Glutamatergic neuron (in vitro differentiated cells): ENCODE results near the gene USB1. TPM values are rescaled to one million over a fixed set of nuclear protein-coding genes. Genes with fewer than 3 reads are reported as not detected.

Experiments used
- DNase-seq: peaks from one replicate; pipeline ENCODE4 v3.0.0; 2022
- H3K27ac Mint-ChIP-seq: one replicate; pipeline ENCODE4 v1.8.0; 2020; ENCODE audit warnings: mild to moderate bottlenecking, mixed read lengths, inconsistent platforms; ENCODE audit not compliant: unreplicated experiment
- H3K27me3 Mint-ChIP-seq: one replicate; pipeline ENCODE4 v1.8.0; 2020; ENCODE audit warnings: mild to moderate bottlenecking, moderate library complexity, mixed read lengths, inconsistent platforms; ENCODE audit not compliant: unreplicated experiment
- H3K36me3 Mint-ChIP-seq: one replicate; pipeline ENCODE4 v1.8.0; 2020; ENCODE audit warnings: mild to moderate bottlenecking, mixed read lengths, inconsistent platforms; ENCODE audit not compliant: unreplicated experiment
- H3K4me1 Mint-ChIP-seq: one replicate; pipeline ENCODE4 v1.8.0; 2020; ENCODE audit warnings: mild to moderate bottlenecking, low read depth, mixed read lengths, inconsistent platforms; ENCODE audit not compliant: unreplicated experiment
- H3K4me3 Mint-ChIP-seq: one replicate; pipeline ENCODE4 v1.8.0; 2020; ENCODE audit warnings: mild to moderate bottlenecking, mixed read lengths, inconsistent platforms; ENCODE audit not compliant: unreplicated experiment
- H3K9me3 Mint-ChIP-seq: one replicate; pipeline ENCODE4 v1.8.0; 2020; ENCODE audit warnings: mild to moderate bottlenecking, moderate library complexity, mixed read lengths, inconsistent platforms; ENCODE audit not compliant: unreplicated experiment
- total RNA-seq: library from RNA; stranded (reverse); fragmentation: NEBNext Ultra II Directional; extraction: Animal tissue kit (Norgen Biotek cat#: 25700); gene quantifications from one replicate; pipeline ENCODE4 v1.2.1, GENCODE V29; 2021; ENCODE audit not compliant: unreplicated experiment
- TF ChIP-seq, protein P1 (sequence below): fragments of 200-600 bp; sonication (generic); IDR thresholded peaks from one replicate; pipeline ENCODE4 v1.5.0; 2021; ENCODE audit not compliant: partially characterized antibody, unreplicated experiment

Gene USB1
- total RNA-seq, 1 donor from 2014 or later = 107 TPM

DNA sequence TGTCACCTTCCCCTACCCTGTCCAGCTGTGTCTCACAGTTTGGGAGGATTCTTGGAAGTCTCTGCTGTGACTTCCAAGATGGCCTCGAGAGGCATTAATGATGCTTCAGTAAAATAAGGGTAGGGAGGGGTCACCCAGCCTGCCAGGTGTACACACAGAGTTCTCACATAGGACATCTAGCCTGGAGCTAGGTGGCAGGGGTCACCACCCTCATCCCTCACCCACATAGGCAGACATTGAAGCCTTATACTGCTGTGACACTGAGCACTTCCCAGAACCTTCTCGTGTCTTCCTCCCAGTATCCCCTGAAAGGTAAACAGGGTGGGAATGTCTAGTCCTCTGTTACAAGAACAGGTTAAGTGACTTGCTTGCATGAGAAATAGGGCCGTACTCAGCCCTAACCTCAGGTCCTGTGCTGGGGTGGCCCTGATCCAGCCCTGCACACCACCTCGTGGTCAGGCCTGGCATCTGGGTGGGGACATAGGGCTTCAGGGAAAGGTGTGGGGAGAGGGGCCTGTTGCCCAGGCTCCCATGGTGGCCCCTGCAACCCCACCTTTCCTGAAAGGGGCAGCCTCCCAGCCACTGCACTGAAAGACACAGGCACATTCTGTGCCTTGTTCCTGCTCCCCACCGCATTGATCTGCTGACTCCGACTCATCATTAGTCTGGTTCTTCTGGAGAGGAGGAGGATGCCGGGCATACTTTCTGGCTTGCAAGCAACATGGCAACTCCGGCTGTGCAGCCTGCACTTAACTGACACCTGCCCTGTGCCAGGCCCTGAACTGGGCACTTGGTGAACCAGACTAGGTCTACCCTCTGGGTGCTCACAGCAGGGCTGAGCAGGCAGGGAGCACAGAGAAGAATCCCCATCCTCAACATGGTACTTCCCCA lies 20.7 kb downstream of the USB1 start:
- peak; percentile 10 for DNase-seq
- Mint-ChIP-seq H3K36me3 (no peaks in the 10 kb centered on the region), H3K27ac (peak overlapping the region; percentile 84)

DNA sequence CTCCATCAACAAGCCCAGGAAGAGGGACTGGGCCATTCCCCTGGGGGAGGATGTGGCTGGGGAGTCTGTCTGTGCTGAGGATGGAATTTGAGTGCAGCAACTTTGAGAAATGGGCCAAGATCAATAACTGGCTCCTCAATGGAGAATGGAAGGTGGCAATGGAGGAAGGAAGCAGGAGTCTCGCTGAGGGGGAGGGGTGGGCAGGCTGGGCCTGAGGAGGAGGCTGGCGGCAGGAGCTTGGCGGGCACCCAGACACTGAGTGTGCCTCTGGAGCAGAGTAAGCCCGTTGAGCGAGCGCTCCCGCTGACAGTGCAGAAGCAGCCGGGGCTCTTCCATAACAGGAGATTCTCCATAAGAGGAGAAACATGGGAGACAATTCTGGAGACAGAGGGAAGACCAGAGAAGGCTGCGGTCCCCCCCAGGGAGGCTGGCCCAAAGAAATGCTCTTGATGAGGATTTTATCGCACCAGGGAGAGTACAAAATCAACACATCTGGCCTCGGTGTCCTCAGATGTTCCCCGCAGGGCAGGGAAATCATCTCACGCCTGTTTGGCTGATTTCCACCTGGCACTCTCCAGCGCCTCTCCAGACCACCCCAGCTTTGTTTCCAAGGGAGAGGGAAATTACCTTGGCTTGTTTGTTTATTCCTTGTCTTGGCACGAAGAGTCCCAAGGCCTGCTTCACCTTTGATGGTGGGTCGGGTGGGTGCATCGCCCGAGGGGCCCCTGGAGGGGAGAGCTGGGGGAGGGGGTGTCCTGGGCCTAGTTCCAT lies 21.6 kb downstream of the USB1 start:
- no peaks in the 10 kb centered on the region for H3K36me3 Mint-ChIP-seq
- peaks cover 33% of the 10 kb centered on the region for H3K4me1 Mint-ChIP-seq
- TF ChIP-seq, protein P1, sequence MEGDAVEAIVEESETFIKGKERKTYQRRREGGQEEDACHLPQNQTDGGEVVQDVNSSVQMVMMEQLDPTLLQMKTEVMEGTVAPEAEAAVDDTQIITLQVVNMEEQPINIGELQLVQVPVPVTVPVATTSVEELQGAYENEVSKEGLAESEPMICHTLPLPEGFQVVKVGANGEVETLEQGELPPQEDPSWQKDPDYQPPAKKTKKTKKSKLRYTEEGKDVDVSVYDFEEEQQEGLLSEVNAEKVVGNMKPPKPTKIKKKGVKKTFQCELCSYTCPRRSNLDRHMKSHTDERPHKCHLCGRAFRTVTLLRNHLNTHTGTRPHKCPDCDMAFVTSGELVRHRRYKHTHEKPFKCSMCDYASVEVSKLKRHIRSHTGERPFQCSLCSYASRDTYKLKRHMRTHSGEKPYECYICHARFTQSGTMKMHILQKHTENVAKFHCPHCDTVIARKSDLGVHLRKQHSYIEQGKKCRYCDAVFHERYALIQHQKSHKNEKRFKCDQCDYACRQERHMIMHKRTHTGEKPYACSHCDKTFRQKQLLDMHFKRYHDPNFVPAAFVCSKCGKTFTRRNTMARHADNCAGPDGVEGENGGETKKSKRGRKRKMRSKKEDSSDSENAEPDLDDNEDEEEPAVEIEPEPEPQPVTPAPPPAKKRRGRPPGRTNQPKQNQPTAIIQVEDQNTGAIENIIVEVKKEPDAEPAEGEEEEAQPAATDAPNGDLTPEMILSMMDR = no peak
- H3K9me3 Mint-ChIP-seq = peaks cover 14% of the 10 kb centered on the region
- no peak overlapping the region for H3K27ac Mint-ChIP-seq
- H3K27me3 Mint-ChIP-seq = peaks cover 4% of the 10 kb centered on the region
- peak; percentile 27 for DNase-seq
- H3K4me3 Mint-ChIP-seq = peak overlapping the region; percentile 47

More for the DNA sequence above, 20.7 kb downstream of the USB1 start:
- H3K4me1 Mint-ChIP-seq = peaks cover 33% of the 10 kb centered on the region
- peaks cover 4% of the 10 kb centered on the region for H3K27me3 Mint-ChIP-seq
- TF ChIP-seq, protein P1 = no peak
- no peak overlapping the region for H3K4me3 Mint-ChIP-seq
- peaks cover 14% of the 10 kb centered on the region for H3K9me3 Mint-ChIP-seq

DNA sequence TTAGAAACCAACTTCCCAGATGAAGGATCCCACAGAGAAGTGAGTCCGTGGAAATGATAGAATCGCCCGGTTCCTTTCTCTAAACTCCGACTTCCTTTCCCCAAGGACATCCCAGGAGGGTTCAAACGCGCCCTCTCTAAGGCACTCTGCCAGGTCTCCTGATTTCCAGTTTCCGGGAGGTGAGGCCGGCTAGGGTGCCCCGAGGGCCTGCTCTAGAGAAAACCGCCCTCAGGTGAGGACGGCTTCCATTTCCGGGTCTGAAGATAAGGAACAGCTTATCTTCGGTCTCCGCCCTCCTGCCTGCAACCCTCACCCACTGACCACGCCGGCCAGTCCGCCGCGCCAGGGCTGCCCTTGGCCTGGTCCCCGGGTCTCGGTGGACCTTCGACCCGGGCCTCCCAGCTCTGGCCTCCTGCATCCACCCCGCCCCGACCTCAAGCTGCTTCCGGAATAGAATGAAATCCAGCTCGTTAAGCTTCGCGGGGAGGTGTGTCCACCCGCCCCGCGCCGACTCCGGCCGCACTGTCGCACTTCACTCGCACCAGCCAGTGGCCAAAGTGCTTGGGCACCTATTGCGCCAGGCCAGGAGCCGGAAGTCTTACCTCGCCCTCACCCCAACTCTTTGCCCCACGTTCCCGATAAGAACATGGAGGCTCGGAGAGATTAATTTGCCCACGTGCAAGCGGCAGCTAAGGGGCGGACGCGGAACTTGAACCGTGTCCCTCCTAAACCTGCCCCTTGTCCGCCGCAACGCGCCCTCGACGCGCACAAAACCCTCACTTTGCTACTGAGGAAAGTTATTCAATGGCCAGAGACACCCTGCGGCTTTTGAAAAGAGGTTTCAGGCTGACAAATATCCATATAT lies 23.5 kb downstream of the USB1 start:
- Mint-ChIP-seq H3K4me1 (peaks cover 40% of the 10 kb centered on the region), H3K9me3 (peaks cover 14% of the 10 kb centered on the region), H3K27me3 (peaks cover 13% of the 10 kb centered on the region), H3K27ac (no peak overlapping the region), H3K36me3 (no peaks in the 10 kb centered on the region), H3K4me3 (peak overlapping the region; percentile 85)
- peak; percentile 38 for DNase-seq
- TF ChIP-seq, protein P1 = no peak

DNA sequence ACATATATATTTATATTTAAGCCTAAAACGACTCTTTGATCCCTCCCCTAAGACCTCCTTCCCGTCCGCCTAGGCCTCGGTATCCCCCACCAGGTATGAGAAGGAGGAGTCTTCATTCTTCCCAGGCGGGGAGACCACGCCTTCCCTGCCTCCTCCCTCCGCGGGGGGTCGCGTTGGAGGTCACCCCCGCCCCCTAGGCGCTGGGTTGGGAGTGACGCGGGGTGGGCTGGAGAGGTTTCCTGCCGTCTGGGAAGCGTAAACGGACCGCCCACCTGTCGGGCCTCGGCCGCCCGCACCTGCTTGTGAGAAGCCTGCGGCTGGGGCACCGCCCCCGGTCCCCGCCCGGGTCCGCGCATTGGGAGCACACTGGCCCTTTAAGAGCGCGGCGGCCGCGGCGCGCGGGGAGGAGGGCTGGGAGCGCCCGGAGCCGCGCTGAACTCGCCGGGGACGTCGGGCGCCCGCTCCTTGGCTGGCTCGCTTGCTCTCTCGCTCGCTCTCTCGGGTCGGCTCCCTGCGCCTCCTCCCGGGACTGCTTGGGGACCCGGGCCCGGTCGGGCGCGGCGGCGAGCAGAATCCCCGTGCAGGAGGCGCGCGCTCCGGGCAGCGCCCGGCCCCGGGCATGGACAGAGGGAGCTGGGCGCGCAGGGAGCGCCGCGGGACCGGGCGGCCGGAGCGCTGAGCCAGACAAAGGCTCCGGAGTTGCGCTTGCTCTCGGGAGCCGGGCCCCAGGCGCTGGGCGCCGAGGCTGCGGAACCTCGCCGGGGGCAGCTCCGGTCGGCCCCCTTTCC lies 24.3 kb downstream of the USB1 start, which contains the start of gene MMP15:
Gene MMP15, plus strand, starts transcription at position 404 of the 788 bp plus-strand sequence. CDS start 597 bp downstream, outside the sequence.
- Mint-ChIP-seq H3K27ac (no peak within 1 kb of the TSS), H3K9me3 (peaks cover 14% of the 10 kb centered on the region), H3K4me1 (peaks cover 43% of the 10 kb centered on the region), H3K36me3 (no peaks in the 10 kb centered on the region), H3K4me3 (peak within 1 kb of the TSS; percentile 85), H3K27me3 (peaks cover 13% of the 10 kb centered on the region)
- peak; percentile 77 for DNase-seq
- TF ChIP-seq, protein P1 = no peak
